Smooth muscle cell of the brain vasculature (primary cell): Measurements from ENCODE around the gene ALDH2.
A peak's percentile ranks its signal among the peaks of the same experiment; 100 is the strongest.
"Not testable (repeated sequence)": the region's sequence is repeated elsewhere in the genome, so short reads cannot be mapped to it uniquely, and the experiment has no call there.

ENCODE experiments used
- DNase-seq: peaks from one replicate; pipeline ENCODE4 v3.0.0-alpha.2; 2012; ENCODE audit warnings: low read depth, low spot score

Gene ALDH2

GRCh38 chr12:111788178-111788654 is 21.5 kb downstream of the ALDH2 start:
- DNase-seq = no peak

- DNase-seq = no peak
Observed at GRCh38 chr12:111789779-111790178, 23.0 kb downstream of the ALDH2 start.

GRCh38 chr12:111791507-111791906 is 24.8 kb downstream of the ALDH2 start:
- no peak for DNase-seq

GRCh38 chr12:111792155-111792855 is 25.6 kb downstream of the ALDH2 start:
- DNase-seq = no peak

- DNase-seq = no peak
Observed at GRCh38 chr12:111792856-111793235, 26.1 kb downstream of the ALDH2 start.

GRCh38 chr12:111798182-111798581 is 31.4 kb downstream of the ALDH2 start:
- DNase-seq = no peak

GRCh38 chr12:111799758-111800157 is 33.0 kb downstream of the ALDH2 start:
- DNase-seq = no peak

GRCh38 chr12:111803038-111803626 is 36.4 kb downstream of the ALDH2 start:
- DNase-seq = no peak

GRCh38 chr12:111803851-111804250 is 37.1 kb downstream of the ALDH2 start:
- no peak for DNase-seq

- DNase-seq = no peak
Observed at GRCh38 chr12:111806304-111806703, 39.6 kb downstream of the ALDH2 start.

- no peak for DNase-seq
Observed at GRCh38 chr12:111807232-111807631, 40.5 kb downstream of the ALDH2 start.

GRCh38 chr12:111812881-111813741 is 46.4 kb downstream of the ALDH2 start:
- peak; percentile 67 for DNase-seq

GRCh38 chr12:111816065-111816615 is 49.4 kb downstream of the ALDH2 start:
- no peak for DNase-seq

GRCh38 chr12:111816898-111817297 is 50.2 kb downstream of the ALDH2 start:
- DNase-seq = not testable (repeated sequence)

- no peak for DNase-seq
Observed at GRCh38 chr12:111818340-111818739, 51.6 kb downstream of the ALDH2 start.

GRCh38 chr12:111819191-111820158 is 52.7 kb downstream of the ALDH2 start:
- no peak for DNase-seq

- DNase-seq = not testable (repeated sequence)
Observed at GRCh38 chr12:111820828-111821227, 54.1 kb downstream of the ALDH2 start.

- DNase-seq = no peak
Observed at GRCh38 chr12:111822886-111823285, 56.2 kb downstream of the ALDH2 start.

- DNase-seq = no peak
Observed at GRCh38 chr12:111823891-111824290, 57.2 kb downstream of the ALDH2 start.

GRCh38 chr12:111824312-111824711 is 57.6 kb downstream of the ALDH2 start:
- not testable (repeated sequence) for DNase-seq

GRCh38 chr12:111825509-111825908 is 58.8 kb downstream of the ALDH2 start:
- no peak for DNase-seq
